Loucy (cell line): ENCODE data around the gene ME3.

Source experiments
- CTCF ChIP-seq: fragments of 200-600 bp; sonication (generic); conservative IDR thresholded peaks from 2 replicates; pipeline ENCODE4 v1.5.1; 2014; ENCODE audit warnings: mild to moderate bottlenecking, antibody characterized with exemption, low read length
- EZH2phosphoT487 ChIP-seq: fragments of 200-600 bp; IDR thresholded peaks from 2 replicates; pipeline ENCODE4 v1.6.1; 2018; ENCODE audit warnings: antibody characterized with exemption, mild to moderate bottlenecking, moderate library complexity, borderline replicate concordance

- no peak for TF ChIP-seq CTCF
- TF ChIP-seq EZH2phosphoT487 = no peak
These were observed 3.0 kb downstream of the ME3 start for GRCh38 chr11:86669424-86669823.
